OCI-LY1 (cell line): ENCODE data around the gene MACROD1.

ENCODE experiments used
- EZH2 ChIP-seq: fragments of 200-600 bp; sonication (generic), shearing (Covaris generic); IDR thresholded peaks from 2 replicates; pipeline ENCODE4 v1.8.0; 2017; ENCODE audit warnings: borderline replicate concordance, mixed run types, mild to moderate bottlenecking, antibody characterized with exemption, low read length, moderate library complexity, mixed read lengths
- TF ChIP-seq, protein P1 (sequence below): fragments of 200-600 bp; sonication (generic), shearing (Covaris generic); IDR thresholded peaks from 2 replicates; pipeline ENCODE4 v1.5.1; 2017; ENCODE audit warnings: mild to moderate bottlenecking, antibody characterized with exemption, low read length, moderate library complexity, mixed read lengths

GRCh38 chr11:63970902-63971301 lies 195.0 kb downstream of the MACROD1 start:
- TF ChIP-seq, protein P1, sequence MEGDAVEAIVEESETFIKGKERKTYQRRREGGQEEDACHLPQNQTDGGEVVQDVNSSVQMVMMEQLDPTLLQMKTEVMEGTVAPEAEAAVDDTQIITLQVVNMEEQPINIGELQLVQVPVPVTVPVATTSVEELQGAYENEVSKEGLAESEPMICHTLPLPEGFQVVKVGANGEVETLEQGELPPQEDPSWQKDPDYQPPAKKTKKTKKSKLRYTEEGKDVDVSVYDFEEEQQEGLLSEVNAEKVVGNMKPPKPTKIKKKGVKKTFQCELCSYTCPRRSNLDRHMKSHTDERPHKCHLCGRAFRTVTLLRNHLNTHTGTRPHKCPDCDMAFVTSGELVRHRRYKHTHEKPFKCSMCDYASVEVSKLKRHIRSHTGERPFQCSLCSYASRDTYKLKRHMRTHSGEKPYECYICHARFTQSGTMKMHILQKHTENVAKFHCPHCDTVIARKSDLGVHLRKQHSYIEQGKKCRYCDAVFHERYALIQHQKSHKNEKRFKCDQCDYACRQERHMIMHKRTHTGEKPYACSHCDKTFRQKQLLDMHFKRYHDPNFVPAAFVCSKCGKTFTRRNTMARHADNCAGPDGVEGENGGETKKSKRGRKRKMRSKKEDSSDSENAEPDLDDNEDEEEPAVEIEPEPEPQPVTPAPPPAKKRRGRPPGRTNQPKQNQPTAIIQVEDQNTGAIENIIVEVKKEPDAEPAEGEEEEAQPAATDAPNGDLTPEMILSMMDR, result no peak
- no peak for TF ChIP-seq EZH2
